Caco-2 (cell line): ENCODE data around the gene CD81. TPM values are rescaled to one million over a fixed set of nuclear protein-coding genes. Genes with fewer than 3 reads are reported as not detected.

Experiments
- BruUV-seq: library from RNA; stranded (reverse); fragments of 400-500 nt; replicated peaks from 2 replicates; lab custom pipeline; 2021; lab: Mats Ljungman, UMichigan
- CTCF ChIA-PET: fragments of 300-600 bp; sonication (Branson Sonifier 250); formaldehyde crosslinking; loops from one replicate; lab custom pipeline; 2022; ENCODE audit warnings: antibody characterized with exemption; lab: Charles Lee
- POLR2A ChIA-PET: fragments of 300-600 bp; sonication (Branson Sonifier 250); formaldehyde crosslinking; loops from one replicate; lab custom pipeline; 2022; ENCODE audit warnings: antibody characterized with exemption; lab: Charles Lee
- DNase-seq, 2 experiments: peaks; one replicate each; pipeline versions ENCODE4 v3.0.0 to v3.0.0-alpha.2; 2020 to 2022
- H3K27me3 ChIP-seq: replicated peaks from 2 replicates; pipeline ENCODE4 v1.6.0; 2011; ENCODE audit warnings: low read length; ENCODE audit not compliant: control insufficient read depth, insufficient read depth
- H3K36me3 ChIP-seq: 2 replicates; pipeline ENCODE4 v1.5.1; 2011; ENCODE audit warnings: low read length; ENCODE audit not compliant: control insufficient read depth, insufficient read depth
- H3K4me1 ChIP-seq: fragments of 250-450 bp; sonication (Bioruptor Pico); 2 replicates; pipeline ENCODE4 v1.5.1; 2020; ENCODE audit warnings: mild to moderate bottlenecking
- H3K4me3 ChIP-seq: 2 replicates; pipeline ENCODE4 v1.5.1; 2011; ENCODE audit warnings: low read depth, mild to moderate bottlenecking, control low read depth, low read length
- H3K9me3 ChIP-seq: fragments of 250-450 bp; sonication (Bioruptor Pico); 2 replicates; pipeline ENCODE4 v1.5.1; 2020; ENCODE audit warnings: mild to moderate bottlenecking, moderate library complexity
- H3K27ac Mint-ChIP-seq: one replicate; pipeline ENCODE4 v1.8.0; 2022; ENCODE audit warnings: mixed read lengths; ENCODE audit not compliant: unreplicated experiment
- H3K27me3 Mint-ChIP-seq: one replicate; pipeline ENCODE4 v1.8.0; 2022; ENCODE audit warnings: mixed read lengths; ENCODE audit not compliant: insufficient read depth, unreplicated experiment
- H3K36me3 Mint-ChIP-seq: one replicate; pipeline ENCODE4 v1.8.0; 2022; ENCODE audit warnings: mild to moderate bottlenecking, mixed read lengths; ENCODE audit not compliant: insufficient read depth, unreplicated experiment
- H3K4me1 Mint-ChIP-seq: one replicate; pipeline ENCODE4 v1.8.0; 2022; ENCODE audit warnings: low read depth, mixed read lengths; ENCODE audit not compliant: unreplicated experiment
- H3K4me3 Mint-ChIP-seq: one replicate; pipeline ENCODE4 v1.8.0; 2022; ENCODE audit warnings: mild to moderate bottlenecking, moderate library complexity, mixed read lengths; ENCODE audit not compliant: unreplicated experiment
- H3K9me3 Mint-ChIP-seq: one replicate; pipeline ENCODE4 v1.8.0; 2022; ENCODE audit warnings: mixed read lengths; ENCODE audit not compliant: unreplicated experiment
- intact Hi-C: fragments of 100-400 bp; cut with micrococcal nuclease; formaldehyde crosslinking; loops from one replicate; pipeline ENCODE4 v1.10.0; 2022; ENCODE audit not compliant: unreplicated experiment
- total RNA-seq: library from RNA; stranded (reverse); gene quantifications from 2 replicates; pipeline ENCODE4 v1.2.3, GENCODE V29; 2022
- TF ChIP-seq, protein P1 (sequence below), 2 experiments: fragments of 200-600 bp in 1 of 2; IDR thresholded peaks; 1 replicate in 1 of 2; 2 replicates in 1 of 2; pipeline versions ENCODE4 v1.5.1 to v1.8.0; 2011 to 2022; ENCODE audit warnings: antibody characterized with exemption in 1 of 2, control low read depth in 1 of 2, inconsistent platforms in 1 of 2, low read depth in 1 of 2, low read length in 1 of 2, mild to moderate bottlenecking in 1 of 2, moderate library complexity in 1 of 2; ENCODE audit not compliant: insufficient read depth in 1 of 2, severe bottlenecking in 1 of 2, unreplicated experiment in 1 of 2

CD81 gene
- total RNA-seq, 1 experiment from 2014 or later, result 412 TPM

DNA sequence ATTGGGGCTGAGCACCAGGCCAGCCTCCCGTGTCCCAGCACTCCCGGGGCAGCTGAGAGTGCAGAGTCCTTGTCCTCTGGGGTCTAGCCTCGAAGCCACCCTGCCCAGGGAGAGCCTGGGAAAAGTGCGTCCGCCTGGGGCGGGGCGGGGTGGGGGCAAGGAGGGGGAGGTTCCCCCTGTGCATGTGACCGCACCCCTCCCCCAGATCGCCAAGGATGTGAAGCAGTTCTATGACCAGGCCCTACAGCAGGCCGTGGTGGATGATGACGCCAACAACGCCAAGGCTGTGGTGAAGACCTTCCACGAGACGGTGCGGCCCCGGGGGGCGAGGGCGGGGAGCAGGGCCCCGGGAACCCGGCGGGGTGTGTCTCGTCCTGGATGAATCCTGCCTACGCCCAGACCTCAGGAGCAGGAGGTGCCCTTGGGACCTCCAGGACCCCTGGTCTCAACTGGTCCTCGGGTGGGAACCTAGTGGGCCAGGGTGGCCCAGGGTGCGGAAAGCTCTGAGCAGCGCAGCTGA, 18.2 kb downstream of the CD81 start:
- ChIA-PET POLR2A (no interaction called here), CTCF (interaction anchor here (0.5 kb wide), 1 partner anchor 17 kb away, joined by 3 read pairs; no protein-coding TSS in a partner anchor)
- Mint-ChIP-seq H3K4me1 (peaks cover 6% of the 10 kb centered on the region), H3K27me3 (no peaks in the 10 kb centered on the region), H3K9me3 (no peaks in the 10 kb centered on the region), H3K27ac (no peak overlapping the region), H3K36me3 (peaks cover 52% of the 10 kb centered on the region), H3K4me3 (no peak overlapping the region)
- Histone ChIP-seq H3K4me3 (no peak overlapping the region), H3K4me1 (peaks cover 13% of the 10 kb centered on the region; the same call in 1 of the 2 replicates), H3K36me3 (no peaks in the 10 kb centered on the region; the same call in 1 of the 2 replicates), H3K9me3 (no peaks in the 10 kb centered on the region), H3K27me3 (no peaks in the 10 kb centered on the region)
- BruUV-seq, result no TSS peak
- intact Hi-C loops, result no loop called here
- TF ChIP-seq, protein P1, sequence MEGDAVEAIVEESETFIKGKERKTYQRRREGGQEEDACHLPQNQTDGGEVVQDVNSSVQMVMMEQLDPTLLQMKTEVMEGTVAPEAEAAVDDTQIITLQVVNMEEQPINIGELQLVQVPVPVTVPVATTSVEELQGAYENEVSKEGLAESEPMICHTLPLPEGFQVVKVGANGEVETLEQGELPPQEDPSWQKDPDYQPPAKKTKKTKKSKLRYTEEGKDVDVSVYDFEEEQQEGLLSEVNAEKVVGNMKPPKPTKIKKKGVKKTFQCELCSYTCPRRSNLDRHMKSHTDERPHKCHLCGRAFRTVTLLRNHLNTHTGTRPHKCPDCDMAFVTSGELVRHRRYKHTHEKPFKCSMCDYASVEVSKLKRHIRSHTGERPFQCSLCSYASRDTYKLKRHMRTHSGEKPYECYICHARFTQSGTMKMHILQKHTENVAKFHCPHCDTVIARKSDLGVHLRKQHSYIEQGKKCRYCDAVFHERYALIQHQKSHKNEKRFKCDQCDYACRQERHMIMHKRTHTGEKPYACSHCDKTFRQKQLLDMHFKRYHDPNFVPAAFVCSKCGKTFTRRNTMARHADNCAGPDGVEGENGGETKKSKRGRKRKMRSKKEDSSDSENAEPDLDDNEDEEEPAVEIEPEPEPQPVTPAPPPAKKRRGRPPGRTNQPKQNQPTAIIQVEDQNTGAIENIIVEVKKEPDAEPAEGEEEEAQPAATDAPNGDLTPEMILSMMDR (IDR thresholded peaks at IDR 0.05; ENCODE audit: insufficient read depth in 1 of 2, low read depth in 1 of 2, low read length in 1 of 2, severe bottlenecking in 1 of 2, unreplicated experiment in 1 of 2), result no peak
- DNase-seq, result no peak

DNA sequence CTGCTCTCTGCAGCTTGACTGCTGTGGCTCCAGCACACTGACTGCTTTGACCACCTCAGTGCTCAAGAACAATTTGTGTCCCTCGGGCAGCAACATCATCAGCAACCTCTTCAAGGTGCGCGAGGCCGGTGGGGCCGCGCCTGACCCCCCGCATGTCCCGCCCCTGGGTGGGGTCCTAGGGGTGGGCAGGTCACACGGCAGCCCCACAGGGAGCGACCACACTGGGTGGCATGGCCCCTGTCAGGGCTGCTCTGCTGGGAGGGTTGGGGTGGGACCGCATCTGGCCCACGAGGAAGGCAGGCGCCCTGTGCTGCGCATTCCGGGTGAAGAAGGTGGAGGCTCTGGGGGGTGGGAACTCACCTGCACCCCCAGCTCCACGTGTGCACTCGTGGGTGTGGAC, 18.7 kb downstream of the CD81 start:
- no peaks in the 10 kb centered on the region for H3K27me3 Mint-ChIP-seq
- peaks cover 52% of the 10 kb centered on the region for H3K36me3 Mint-ChIP-seq
- no peak overlapping the region for H3K4me3 ChIP-seq
- no peaks in the 10 kb centered on the region; the same call in 1 of the 2 replicates for H3K36me3 ChIP-seq
- H3K4me1 ChIP-seq, result peaks cover 10% of the 10 kb centered on the region; the same call in 1 of the 2 replicates
- no peak overlapping the region for H3K27ac Mint-ChIP-seq
- CTCF ChIA-PET, result interaction anchor here (0.5 kb wide), 1 partner anchor 18 kb away, joined by 3 read pairs; no protein-coding TSS in a partner anchor
- H3K4me1 Mint-ChIP-seq, result peaks cover under 1% of the 10 kb centered on the region
- TF ChIP-seq, protein P1 (IDR thresholded peaks at IDR 0.05; ENCODE audit: insufficient read depth in 1 of 2, low read depth in 1 of 2, low read length in 1 of 2, severe bottlenecking in 1 of 2, unreplicated experiment in 1 of 2), result no peak
- no peak for DNase-seq
- H3K9me3 ChIP-seq, result no peaks in the 10 kb centered on the region
- POLR2A ChIA-PET, result no interaction called here
- no peak overlapping the region for H3K4me3 Mint-ChIP-seq
- intact Hi-C loops, result no loop called here
- no peaks in the 10 kb centered on the region for H3K27me3 ChIP-seq
- no TSS peak for BruUV-seq
- no peaks in the 10 kb centered on the region for H3K9me3 Mint-ChIP-seq

DNA sequence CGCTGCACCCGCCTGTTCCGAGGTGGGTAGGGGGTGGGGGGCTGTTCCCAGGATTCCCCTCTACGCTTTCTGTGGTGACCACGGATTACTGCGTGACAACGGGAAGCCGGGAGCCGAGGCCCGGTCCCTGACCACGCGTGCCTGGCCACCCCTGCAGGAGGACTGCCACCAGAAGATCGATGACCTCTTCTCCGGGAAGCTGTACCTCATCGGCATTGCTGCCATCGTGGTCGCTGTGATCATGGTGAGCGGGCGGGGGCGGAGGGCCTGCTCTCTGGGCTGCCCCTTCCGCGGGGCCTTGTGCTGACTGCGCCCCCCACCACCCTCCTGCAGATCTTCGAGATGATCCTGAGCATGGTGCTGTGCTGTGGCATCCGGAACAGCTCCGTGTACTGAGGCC, 19.4 kb downstream of the CD81 start:
- Mint-ChIP-seq H3K9me3 (no peaks in the 10 kb centered on the region), H3K36me3 (peaks cover 51% of the 10 kb centered on the region), H3K4me1 (no peaks in the 10 kb centered on the region), H3K27ac (no peak overlapping the region), H3K4me3 (no peak overlapping the region), H3K27me3 (no peaks in the 10 kb centered on the region)
- no TSS peak for BruUV-seq
- no peak for DNase-seq
- Histone ChIP-seq H3K4me1 (peaks cover 10% of the 10 kb centered on the region; the same call in 1 of the 2 replicates), H3K27me3 (no peaks in the 10 kb centered on the region), H3K4me3 (no peak overlapping the region), H3K36me3 (no peaks in the 10 kb centered on the region; the same call in 1 of the 2 replicates), H3K9me3 (no peaks in the 10 kb centered on the region)
- TF ChIP-seq, protein P1 (IDR thresholded peaks at IDR 0.05; ENCODE audit: insufficient read depth in 1 of 2, low read depth in 1 of 2, low read length in 1 of 2, severe bottlenecking in 1 of 2, unreplicated experiment in 1 of 2), result no peak
- POLR2A ChIA-PET, result no interaction called here
- CTCF ChIA-PET, result no interaction called here
- intact Hi-C loops, result no loop called here
